GM18867 (cell line): Measurements from ENCODE around the gene HS3ST3B1.

Experiments used
- ATAC-seq: cut with Tn5 transposase; IDR thresholded peaks from one replicate; pipeline ENCODE4 v1.9.1; 2021; ENCODE audit warnings: mild to moderate bottlenecking, moderate library complexity; ENCODE audit not compliant: unreplicated experiment

The HS3ST3B1 gene

DNA sequence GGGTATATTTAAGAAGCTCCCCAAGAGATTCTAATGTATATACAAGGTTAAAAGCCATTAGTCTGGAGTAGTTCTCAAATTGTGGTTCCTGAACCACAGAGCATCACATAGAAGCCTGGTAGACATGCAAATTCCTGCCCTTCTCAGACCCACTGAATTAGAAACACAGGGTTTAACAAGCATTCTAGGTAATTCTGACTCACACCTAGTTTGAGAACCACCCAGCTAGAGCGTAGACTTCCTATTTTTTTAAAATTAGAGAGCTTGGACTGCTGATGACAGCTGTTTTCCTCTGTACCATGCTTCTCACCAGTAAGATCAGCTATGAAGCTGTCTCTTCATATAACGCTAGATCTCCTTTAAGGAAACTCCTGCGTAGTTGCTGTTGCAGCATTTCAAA is 50.6 kb downstream of the HS3ST3B1 start:
- ATAC-seq = peak; percentile 91

DNA sequence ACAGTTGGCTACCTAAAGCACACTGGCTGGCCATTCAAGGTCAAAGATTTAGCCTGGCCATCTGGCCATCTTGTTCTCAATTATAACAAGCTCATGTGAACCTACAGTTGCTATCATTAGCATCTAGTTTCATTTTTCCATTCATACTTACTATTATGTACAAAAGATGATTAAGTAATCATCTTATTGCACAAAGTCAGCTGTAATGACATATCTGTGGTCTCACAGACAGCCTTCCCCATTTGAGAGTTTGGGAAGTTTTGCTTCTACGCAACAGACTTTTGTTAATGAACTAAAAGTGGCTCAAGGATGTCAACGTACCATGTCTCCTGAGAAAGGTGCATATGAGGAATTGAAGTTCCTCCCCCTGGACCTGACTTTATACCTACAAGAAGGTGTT is 51.3 kb downstream of the HS3ST3B1 start:
- ATAC-seq = no peak

DNA sequence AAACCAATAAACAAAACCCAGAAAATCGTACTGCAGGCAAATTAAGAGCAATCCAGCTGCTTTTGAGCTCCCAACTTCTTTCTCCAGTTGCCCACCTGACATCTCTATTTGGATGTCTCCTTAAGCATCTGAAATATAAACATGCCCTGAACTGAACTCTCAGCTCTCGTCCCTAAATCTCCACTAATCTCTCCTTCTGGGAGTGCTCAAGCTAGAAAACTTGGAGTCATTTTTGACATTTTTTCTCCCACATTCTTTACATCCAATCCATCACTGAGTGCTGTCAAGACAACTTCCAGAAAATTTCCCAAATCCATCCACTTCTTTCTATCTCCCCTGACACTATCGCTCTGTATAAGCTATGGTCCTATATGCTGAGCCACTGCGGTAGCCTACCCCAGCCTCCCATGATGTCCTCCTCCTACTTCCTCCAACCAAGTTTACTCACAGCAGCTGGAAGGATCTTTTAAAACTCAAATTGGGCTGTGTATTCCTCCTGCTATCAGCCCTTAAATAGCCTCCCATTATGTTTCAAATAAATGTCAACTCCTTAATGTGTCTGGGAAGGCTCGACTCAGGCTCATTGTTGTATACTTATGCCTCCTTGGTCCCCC is 53.1 kb downstream of the HS3ST3B1 start:
- ATAC-seq = no peak

DNA sequence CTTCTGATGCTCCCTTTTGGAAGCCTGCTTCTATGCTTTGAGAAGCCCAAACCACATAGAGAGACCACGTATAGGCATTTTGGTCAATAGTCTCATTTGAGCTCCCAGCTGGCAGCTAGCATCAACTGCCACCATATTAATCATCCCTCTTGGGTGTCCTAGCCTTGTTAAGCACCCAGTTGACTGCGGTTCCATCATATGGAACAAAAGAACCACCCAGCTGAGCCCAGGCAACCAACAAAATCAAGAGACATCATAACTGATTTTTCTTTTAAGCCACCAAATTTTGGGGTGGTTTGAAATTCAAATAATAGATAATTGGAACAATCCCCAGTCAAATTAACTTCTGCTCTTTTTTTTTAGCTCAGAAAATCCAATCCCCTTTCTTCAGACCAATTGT is 53.9 kb downstream of the HS3ST3B1 start:
- no peak for ATAC-seq

DNA sequence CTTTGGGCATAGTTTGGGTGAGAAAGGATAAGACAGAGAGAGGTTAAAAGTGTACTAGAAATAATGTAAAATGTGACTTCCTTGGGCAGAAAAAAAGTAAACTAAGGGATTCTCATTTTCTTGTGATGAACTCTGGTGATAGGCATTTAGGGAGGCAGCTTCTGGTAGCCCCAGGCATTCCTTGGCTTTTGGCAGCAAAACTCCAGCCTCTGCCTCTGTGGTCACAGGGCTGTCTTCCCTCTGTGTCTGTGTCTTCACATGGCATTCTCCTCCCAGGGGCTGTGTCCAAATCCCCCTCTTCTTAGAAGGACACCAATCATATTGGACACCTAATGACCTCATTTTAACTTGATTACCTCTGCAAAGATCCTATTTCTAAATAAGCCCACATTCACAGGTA is 54.7 kb downstream of the HS3ST3B1 start:
- ATAC-seq = no peak

DNA sequence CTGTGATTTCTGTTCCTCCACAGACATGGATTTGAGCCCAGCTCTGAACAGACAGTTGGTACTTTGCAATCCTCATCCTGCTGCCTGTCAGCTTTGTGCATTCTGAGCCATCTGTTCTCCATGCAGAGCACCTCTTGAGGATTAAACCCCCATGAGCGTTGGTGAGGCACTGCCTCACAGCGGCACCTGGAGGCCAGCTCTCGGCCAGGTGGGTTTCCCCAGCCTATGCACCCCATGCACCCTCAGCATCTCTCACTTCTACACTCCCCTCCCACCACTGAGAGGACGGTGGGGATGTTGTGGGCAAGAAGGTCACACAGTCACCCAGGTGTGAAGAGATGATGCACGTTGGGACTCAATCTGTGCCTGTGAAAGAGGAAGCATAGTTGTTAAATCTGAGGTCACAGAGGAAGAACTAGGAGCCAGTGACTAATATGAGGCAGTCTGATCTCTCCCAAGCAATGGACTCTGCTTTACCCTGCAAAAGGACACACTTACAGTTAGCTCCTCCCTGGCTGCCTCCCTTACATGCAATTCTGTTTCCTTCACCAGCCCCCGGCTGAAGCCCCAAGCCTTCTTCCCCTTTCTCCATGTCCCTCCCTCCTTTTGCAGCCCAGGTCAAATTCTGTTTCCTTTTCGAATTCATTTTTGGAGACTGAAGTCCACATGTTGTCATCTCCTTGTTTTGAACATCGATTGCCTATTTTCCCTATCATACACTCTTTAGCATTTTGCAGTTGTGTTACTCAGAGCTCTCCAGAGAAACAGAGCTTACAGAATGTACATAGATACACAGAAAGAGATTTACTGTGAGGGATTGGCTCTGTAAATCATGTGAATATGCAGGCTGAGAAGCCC is 58.5 kb downstream of the HS3ST3B1 start:
- ATAC-seq = peak; percentile 97

DNA sequence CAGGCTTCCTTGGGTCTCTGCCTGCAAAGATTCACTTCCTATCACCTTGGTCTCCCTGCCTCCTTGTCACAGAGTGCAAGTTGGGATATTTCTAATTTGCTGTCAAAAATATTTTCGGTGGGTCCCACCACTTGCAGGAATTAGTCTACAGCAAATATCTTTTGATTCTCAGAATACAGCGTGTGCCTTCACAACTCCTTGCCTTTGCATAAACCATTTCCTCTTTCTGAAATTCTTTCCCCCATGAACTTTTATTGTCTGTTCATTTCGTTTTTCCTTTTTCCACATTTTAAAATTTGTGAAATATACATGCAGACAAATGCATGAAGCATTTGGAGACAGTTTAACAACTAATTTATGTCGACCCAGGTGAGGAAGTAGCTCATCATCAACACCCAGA is 60.0 kb downstream of the HS3ST3B1 start:
- ATAC-seq = no peak

DNA sequence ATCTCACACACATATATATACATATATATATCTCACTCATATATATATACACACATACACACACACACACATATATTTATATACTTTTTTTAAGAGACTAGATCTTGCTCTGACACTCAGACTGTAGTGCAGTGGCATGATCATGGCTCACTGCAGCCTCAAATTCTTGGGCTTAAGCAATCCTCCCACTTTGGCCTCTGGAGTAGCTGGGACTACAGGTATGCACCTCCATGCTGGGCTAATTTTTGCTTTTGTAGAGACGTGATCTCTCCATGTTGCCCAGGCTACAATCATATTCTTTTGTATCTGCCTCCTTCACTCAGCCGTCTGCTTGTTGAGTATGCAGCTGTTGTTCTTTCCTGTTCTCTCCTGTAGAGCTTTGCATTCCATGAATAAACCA is 60.6 kb downstream of the HS3ST3B1 start:
- ATAC-seq = no peak

DNA sequence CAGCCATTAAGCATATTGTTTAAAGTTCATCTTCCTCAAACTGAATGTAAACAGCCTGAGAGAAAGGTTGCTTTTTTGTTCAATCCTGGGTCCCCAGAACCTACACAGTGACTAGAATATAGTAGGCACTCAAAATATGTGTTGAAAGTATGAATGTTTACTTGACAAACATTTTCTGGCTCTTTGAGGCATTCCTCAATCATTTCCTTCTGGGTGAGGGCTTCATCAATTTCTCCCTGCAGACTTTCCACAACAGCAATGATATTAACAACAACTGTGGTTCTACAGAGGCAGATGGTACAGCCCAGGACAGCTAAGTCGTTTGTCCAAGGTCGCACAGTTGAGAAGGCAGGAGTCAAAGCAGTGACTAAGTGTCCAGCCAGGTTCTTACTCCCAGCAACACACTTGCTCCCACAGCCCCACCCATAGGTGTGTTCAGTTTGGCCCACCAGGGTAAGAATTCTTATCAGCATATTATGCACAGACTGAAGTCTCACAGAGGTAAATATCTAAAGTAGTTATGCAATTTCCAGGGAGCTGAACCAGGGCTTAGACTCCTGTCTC is 61.1 kb downstream of the HS3ST3B1 start:
- no peak for ATAC-seq

DNA sequence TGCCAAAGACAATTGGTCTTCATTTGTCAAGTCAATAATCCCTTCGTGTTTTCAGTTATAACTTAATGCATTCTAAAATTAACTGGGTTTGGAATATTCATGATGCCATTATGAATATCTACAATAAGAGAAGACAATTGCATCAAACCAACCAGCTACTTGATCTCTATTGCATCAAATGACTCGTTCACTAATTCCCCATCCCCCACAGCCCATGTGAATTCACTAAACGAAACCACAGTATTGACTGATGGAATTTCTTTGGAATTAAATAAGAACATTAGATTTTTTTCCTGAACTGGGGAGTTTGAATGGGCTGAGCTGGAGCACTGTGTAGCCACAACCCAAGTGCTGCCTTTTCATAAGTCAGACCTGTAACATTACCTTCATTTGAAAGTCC is 65.3 kb downstream of the HS3ST3B1 start:
- no peak for ATAC-seq

DNA sequence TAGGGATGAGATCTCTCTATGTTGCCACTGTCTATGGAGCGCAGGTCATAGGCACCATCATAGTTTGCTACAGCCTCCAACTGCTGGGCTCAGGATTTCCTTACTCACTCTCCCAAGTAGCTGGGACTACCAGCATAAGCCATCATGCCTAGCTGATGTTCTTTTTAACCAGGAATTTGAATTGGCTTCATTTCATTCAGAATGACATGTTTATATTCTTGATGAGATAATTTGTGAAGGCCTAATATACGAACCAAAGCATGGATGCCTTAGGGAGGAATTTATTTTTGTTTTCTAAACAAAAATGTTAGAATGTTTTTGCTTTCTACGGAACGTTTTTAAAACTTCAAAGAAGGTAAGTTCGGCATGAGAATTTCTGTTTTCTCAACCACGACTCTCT is 71.6 kb downstream of the HS3ST3B1 start:
- no peak for ATAC-seq

DNA sequence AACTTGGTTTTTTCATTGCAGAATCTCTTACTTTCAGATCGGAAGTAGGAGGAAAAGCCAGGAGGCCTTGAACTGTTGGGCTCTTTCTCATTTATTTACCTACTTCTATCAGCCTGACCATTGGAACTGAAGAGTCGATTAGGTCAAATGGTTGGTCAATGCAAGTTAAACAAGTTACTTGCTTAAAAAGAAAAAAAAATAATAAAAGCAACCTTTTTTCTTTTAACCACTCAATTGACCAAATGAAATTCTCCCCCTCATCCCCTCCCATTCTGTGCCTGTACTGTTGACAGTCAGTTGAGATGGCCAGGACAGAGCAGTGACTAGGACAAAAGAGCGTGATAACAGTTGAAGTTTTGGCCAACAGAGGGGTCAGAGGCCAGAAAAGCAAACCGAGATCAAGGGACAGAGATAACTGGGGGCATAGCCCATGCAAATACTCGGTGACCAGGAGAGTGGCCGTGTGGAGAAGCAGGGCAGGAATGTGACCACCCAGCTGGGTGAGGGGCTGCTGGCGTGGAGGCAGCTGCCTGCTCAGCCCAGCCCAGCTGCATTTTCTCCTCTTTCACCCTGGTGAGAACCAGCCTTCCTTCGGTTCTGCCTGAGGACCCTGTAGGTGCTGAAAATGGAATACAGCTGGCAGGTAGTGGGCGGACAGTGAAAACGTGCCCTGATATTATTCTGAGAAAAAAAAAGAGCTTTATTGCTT is 72.2 kb downstream of the HS3ST3B1 start:
- no peak for ATAC-seq

DNA sequence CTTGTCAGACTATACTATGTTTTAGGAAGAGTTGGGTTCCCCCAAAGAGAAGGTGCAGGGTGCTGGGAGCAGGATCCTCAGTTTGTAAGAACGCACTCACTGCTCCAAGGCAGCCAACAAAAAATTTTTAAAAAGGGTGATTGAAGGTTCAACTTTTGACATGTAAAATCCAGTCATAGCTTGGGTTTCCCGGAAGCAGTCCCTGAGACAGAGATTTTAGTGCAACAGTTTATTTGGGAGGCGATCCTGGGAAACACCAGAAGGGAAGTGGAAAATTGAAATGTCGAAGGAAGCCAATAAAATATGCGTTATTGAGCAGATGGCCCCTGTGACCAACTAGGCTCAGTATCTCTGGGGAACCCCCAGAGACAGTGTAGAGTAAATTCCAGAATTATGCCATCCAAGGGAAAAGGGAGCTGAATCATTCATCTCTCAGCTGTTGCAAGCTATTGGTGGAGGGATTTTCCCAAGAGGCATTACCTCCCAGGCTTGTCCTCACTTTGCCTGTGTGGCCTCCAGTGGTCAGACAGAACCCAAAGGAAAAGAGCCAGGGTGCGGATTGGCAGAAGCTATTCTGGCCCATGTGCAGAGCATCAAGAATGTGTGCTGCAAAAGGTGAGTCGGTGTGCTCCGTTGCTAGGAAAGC is 72.9 kb downstream of the HS3ST3B1 start:
- ATAC-seq = no peak

DNA sequence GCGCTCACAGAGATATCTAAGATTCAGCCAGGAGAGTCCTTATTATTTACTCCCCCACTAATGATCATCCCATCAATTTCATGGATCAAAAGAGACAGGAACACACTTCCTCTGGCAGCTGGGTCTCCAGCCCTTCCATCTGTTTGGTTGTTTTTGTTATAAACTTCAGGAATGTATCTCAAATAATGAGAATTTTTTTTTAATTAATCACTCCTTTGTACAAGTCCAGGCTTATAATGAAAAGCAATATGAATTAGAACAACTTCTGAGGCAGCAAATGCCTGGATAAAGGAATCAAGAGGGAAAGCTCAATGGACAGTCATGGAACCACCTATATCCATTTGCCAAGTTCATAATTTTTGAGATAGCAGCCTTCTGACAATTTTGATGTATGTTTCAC is 73.4 kb downstream of the HS3ST3B1 start:
- ATAC-seq = no peak

DNA sequence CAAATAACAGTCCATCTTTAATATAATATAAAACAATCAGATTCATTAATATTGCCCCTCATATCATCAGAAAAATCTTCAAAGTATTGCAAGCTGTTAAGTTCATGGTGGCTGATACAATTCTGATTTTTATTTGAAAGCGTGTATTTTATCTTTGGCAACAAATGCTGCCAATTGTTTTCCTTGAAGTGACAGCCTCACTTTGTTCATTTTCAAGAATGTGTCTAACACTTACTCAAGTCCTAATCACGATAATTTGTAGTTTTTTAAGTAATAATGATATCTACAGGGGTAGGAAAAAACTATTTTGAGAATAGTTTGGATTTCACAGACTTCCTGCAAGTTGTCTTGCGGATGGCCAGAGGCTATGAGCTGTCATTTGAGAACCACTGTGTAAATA is 75.8 kb downstream of the HS3ST3B1 start:
- no peak for ATAC-seq

DNA sequence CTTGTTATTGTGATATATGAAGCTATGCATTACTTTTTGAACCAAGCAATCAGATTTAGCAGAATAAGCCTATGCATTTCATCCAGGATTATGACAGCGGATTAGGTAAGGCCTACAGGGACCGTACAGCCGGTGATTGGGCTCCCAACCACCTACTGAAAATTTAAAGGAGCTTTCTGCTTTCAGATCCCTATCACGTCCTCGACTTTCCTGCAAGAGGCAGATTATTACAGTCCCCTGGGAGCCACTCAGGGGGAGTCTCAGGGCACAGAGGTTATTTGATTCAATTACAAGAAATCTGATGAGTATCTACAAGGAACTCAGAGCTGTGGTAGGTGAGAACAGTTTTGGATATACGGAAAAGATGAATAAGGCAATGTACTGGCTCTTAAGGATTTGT is 80.7 kb downstream of the HS3ST3B1 start:
- no peak for ATAC-seq

DNA sequence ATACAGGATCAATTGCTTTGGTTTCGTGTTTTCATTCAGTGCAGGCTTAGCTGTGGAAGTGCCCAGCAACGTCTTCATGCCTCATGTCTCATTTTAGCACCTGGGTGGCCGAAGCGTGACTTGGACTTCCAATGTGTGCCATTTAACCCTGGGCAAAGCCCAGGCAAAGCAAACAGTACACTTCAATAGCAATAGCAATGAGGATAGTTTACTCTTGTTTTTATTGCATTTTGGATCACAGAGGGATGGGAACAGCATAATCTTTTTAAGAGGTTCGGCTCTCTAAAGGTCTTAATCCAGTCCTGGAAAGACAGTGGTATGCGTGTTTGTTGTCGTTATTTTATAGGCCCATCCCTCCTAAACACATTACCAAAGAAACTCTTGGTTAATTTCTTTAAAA is 86.2 kb downstream of the HS3ST3B1 start:
- ATAC-seq = no peak

DNA sequence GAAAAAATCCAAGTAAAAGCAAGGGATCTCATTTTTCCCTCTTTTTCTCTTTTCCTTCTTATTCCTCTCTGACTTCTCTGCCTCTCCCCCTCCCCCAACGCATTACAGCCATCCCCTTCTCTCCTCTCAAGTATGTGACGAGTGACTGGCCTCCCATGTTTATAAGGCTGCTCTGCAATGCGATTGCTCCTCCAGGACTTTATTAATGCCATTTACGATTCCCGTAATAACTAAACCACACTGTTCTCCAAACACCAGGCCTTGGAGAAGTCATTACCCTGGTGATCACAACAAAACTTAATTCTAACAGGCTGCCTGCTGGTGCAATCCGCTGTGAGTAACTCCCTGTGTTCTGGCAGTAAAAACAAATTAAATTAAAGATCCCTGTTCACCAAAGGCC is 88.8 kb downstream of the HS3ST3B1 start:
- ATAC-seq = no peak

DNA sequence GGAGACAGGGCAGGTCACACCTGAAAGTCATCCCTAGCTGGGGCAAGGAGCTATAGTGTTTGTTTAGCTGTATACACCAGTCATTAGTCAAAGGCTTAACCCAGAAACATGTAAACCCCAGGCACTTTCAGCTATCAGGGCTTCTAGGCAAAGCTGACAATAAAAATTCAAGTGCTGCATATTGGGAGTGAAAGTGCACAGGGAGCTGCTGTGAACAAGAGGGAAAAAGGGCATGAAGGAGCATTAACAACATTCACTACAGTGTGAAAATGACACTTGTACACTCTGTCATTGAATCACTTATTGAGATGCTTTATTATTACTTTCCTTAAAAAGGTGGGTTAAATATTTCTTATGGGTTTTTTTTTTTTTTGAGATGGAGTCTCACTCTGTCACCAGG is 92.8 kb downstream of the HS3ST3B1 start:
- no peak for ATAC-seq

DNA sequence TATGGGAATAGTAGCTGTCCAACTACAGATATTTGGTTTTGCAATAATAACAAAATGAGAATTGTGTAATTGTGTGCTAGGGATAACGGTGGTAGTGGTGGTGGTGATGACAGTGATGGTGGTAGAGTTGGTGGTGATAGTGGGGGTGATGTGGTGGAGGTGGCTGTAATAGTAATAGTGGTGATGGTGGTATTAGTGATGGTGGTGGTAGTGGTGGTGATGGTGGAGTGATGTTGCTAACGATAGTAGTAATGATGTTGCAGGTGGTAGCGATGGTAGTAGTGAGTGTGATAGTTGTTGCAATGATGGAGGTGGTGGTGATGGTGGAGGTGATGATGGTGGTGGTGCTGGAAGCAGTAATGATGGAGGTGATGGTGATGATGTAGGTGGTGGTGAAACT is 94.4 kb downstream of the HS3ST3B1 start:
- ATAC-seq = no peak

DNA sequence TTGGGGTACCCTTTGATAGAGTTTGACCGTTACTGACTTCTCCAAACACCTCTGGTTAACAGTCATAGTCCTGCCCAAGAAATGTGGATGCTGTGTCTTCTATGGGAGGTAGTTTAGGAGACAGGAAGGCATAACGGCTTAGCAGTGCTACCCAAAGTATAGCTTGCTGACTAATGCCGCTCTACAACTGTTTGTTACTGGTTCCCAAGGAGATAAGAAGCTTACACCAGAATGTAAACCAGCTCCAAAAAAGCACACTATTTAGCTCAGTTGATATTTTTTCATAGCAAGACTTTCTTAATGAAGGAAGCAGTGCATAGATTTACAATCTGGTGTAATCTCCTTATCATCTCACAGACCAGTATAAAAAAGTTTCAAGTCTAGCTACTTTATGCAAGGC is 95.7 kb downstream of the HS3ST3B1 start:
- no peak for ATAC-seq
